ENCODE measurements around the gene TMEM176B.
"Not testable (repeated sequence)": the region's sequence is repeated elsewhere in the genome, so short reads cannot be mapped to it uniquely, and the experiment has no call there.

TMEM176B gene

DNA sequence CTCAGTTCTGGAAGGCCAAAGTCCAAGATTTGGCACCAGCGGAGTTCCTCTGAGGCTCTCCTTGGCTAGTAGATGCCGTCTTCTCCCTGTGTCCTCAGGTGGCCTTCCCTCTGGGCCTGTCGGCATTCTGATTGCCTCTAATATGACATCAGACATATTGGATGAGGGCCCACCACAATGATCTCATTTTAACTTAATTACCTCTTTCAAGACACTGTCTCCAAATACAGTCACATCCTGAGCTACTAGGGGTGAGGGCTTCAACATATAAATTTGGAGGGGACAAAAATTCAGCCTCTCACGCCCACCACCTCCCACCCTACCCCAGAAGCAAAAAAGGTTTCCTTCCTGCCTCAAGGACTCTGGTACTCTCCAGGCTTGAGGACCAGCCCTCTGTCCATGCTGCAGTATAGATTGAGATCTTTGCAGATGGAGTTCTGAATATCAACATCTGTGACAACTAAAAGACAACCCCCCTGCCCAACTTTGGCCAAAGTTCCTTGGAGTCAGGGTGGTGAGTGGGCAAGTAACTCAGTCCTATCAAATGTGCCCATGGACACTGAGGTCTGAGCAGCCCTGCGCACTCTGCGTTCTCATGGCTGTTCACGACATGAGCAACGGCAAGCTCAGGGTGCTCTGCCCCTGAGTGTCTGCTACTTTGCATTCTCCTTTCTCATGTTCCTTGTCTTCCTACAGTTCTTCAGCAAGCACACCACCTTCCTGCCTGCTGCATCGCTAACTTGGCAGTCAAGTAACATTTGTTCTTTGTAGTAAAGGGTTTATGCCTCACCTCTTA is 11.5 kb downstream of the TMEM176B start:
- no peak for FAIRE-seq

DNA sequence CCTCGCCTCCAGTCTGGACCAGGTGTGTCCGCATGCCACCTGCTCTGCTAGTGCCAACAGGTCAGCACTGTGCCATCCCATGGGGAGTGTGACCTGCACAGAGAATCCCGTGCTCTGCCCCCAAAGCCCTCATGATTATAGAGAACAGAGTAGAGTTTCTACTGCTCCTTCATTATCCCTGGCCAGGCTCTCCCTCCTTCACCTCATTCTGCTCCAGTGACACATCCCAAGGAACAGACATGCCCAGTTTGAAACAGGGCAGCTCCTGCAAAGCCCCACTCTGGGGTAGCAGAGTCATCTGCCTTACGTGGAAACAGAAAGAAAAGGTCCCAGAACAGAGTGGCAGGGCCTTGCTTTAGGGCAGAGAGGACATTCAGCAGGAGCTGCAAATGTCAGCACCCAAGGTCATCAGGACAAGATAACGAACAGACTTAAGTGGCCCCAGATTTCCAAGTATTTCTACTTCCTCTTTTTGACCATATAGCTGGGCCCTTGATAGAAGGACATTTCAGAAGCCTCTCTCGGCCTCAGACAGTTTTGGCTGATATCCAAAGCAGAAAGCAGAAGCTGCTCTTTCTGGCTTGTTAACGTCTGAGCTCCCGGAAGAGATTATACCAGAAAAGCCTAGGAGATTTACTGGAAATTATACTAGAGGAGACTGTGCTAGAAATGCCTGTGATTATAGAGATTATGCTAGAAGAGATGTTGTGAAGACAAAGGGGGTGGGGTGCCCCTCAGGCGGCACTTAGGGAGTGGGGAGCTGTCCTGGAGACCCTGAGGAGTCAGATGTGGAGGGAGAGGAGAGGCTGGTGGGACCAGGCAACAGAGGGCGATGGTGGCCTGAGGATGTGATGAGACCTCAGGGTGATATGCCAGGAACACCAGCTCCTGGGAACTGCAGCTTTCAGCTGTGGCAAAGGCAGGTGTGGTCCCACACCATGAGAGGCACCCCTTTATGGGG is 12.6 kb downstream of the TMEM176B start:
- FAIRE-seq, result no peak

DNA sequence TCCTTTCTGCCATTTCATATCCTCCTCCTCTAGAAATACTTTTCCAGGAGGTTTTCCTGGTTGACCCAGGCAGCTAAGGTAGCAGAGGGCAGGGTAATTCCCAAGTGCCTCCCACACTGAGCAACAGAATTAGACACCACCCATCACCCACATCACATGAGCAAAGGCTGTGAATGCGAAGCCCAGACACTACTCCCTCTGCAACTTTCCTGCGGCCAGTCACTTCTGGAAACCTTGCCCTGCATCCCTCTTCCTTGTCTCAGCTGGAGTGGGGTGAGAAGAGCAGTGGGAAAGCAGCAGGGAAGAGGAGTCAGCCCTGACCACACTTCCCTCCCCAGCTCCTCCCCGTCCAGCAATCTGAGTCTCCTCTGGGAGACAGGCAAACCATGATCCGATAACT is 15.2 kb downstream of the TMEM176B start:
- FAIRE-seq, result no peak

DNA sequence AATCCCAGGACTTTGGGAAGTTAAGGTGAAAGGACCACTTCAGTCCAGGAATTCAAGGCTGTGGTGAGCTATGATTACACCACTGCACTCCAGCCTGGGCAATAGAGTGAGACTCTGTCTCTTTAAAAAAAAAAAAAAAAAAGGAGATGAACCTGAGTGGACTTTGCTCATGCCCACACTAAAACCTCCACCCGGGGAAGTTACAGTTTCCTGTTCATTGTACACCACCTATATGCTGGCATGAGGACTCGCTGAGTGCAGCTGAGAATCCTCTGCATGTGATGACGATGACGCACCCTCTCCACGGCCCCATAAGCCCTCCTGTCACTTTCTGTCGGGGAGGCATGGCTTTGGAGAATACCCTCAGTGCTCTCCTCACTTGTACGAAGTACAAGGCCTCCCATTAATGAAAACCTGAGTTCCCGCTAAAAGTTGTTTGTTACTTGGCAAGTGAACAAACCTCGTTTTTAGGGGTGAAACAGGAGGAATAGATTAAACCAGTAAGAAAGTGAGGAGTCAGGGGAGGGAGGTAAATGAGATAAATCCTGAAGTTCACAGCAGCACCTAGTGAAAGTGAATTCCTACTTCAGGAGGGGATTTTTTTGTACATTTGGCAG is 15.9 kb downstream of the TMEM176B start:
- no peak for FAIRE-seq

DNA sequence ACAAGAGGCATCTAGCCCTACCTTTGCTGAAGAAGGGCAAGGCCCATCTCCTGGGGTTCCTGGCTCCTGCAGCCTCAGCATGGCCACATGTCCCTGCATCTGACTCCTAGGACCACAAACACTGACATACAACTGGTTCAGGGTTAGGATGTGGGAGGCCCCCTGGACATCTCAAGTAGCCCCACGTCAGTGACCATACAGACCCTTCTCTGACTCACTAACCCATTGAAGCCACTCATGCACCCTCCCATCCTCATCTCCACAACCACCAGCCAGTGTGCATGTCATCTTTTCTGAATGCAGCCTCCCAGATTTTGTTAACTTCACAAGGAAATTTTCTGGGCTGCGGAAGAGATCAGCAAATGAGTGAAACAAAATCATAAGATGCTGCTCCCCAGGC is 18.2 kb downstream of the TMEM176B start:
- FAIRE-seq, result no peak

DNA sequence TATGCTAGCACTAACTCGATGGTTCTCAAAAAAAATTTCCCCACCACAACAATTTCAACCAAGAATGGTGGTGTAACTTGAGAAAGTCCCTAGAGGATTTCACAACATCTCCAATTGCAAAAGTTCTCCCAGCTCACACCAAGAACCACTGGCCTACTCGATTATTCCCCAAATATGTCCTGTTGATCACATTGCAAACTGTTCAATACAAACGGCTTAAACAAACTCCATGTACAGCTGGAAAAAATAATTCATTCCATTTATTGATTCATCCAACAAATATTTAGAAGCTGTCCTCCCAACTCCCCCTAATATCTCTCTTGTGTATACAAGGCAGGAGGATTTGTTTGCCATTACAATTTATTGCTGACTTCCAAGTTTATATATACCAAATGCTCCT is 19.1 kb downstream of the TMEM176B start:
- no peak for FAIRE-seq

DNA sequence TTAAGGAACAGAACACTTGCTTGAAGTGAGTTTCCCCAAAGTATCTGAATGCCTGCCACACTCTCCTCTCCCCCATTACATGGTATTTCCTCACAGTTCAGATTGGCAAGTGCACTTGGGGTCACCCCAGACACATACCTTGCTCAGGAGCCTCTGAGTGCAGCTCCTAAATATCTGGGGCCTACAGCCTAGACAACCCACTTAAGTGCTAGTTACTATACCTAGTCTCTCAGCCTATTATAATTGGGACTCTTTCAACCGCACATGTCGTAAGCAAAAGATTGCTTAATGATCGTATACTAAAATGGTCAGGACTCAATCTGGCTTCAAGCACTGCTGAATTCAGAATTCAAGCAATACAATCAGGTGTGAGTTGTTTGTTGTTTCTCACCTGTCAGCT is 19.9 kb downstream of the TMEM176B start:
- FAIRE-seq, result no peak

DNA sequence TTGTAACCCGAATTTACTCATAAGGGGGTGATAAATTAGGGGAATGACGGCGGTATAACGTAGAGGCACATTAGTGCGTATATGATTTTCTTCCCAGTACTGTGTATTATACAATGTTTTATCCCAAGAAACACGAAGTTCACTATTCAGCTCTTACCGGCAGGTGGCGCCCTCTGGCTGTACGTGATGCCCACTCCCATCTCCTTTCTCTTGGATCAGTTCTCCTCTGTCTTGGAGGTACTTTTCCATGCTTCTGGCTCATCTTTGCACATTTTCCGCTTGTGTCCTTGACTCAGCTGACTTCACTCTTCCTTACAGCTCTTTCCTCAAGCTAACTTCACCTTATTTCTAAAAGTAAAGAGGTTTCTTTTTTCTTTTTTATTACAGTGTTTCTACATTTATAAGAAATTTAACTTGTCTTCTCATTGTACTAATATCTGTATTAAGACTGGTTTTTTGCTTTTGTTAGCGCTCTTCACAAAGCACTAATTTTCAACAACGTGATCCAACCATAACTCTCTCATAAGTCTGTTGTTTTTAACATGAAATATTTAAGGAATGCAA is 21.3 kb downstream of the TMEM176B start:
- FAIRE-seq, result no peak

DNA sequence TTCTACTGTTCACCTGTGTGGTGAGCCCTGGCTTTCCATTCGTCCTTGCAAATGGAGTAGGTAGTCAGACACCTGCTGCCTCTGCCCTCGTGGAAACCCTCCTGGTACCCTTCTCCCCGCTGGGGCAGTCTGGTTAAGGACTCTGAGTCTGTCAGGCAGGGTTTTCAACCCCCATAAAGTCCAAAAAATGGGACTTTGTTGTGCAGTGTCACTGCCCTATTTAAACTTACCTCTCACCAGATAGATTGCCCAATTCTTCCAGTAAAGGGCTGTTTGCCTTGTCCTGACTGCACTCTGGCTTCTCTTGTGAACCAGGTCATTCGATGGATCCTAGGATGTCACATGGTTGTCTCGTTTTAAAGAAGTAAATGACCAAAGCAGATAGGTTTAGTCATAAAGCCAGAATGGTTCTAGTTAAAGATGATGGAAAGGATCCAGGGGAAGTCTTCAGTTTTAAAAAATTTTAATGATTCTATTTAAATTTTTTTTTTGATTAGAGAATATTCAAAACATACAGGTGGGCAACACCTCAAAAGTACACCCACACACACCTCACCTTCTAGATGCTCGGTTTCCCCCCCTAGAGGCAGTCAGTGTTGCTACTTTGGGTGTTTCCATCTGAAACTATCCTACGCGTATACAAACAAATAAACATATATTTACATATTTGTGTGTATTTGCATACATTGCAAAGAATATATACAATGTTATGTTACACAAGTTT is 22.0 kb downstream of the TMEM176B start:
- FAIRE-seq, result no peak

DNA sequence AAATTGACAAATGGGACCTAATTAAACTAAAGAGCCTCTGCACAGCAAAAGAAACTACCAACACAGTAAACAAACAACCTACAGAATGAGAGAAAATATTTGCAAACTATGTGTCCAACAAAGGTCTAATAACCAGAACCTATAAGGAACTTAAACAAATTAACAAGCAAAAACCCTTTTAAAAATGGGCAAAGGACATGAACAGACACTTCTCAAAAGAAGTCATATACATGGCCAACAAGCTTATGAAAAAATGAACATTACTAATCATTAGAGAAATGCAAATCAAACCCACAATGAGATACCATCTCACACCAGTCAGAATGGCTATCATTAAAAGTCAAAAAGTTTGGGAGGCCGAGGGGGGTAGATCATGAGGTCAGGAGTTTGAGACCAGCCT is 26.0 kb downstream of the TMEM176B start:
- FAIRE-seq, result not testable (repeated sequence)

DNA sequence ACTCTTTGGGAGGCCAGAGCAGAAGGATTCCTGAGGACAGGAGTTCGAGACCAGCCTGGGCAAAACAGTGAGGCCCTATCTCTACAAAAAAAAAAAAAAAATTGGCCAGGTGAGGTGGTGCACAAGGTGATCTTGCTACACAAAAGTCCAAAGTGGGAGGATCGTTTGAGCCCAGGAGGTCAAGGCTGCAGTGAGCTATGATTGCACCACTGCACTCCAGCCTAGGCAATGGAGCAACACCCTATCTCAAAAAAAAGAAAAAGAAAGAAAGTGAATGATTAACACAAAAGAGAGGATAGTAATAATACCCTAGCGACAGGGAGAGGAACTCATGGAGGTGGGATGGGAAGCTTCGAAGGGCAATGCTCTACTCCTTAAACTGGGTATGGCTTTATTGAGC is 30.4 kb downstream of the TMEM176B start:
- no peak for FAIRE-seq

DNA sequence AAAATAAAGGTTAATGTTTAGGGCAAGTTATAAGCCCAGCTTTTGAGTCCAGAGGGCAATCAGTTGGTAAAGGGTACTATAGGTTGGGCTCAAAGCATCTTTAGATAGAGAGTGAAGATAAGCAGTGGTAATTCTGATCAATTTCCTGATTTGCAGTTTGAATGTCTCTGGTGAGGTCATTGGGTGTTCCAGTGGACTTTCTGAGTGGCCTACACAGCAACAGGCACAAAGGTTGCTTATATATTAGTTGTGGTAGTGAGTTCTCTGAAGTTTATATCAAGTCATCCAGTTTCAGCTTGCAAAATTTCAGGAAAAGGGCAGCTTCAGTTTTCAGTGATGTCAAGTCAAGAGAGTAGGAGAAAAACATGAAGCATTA is 33.8 kb downstream of the TMEM176B start:
- no peak for FAIRE-seq

DNA sequence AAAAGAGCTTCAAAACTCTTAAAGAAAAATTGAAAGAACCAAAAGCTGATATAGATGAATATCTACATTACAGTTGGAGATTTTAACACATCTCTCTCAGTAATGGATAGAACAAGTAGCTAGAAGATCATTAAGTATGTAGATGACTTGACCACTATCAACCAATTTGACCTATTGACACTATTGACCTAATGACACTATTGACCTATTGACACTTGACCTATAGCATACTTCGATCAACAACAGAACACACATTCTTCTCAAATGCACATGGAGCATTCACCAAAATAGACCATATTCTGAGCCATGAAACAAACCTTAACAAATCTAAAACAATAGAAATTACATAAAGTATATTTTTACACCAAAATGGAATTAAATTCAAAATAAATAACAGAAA is 40.7 kb downstream of the TMEM176B start:
- FAIRE-seq, result no peak

DNA sequence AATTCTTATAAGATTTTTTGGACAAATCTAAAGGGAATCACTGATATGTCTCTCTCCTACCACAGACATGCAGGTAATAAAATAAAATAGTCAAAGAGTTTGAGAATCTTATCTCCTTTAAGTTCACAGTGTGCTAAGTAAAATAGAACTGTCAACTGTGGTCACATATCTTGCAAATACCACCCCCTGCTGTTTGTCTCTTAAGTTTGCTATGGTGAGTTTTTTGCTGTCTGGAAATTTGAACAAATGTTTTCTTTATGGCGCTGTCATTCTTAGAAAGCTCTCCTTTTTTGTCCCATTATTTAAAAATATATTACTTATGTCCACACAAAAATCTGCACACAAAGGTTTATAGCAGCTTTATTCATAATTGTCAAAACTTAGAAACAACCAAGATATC is 43.3 kb downstream of the TMEM176B start:
- FAIRE-seq, result peak; percentile 93

DNA sequence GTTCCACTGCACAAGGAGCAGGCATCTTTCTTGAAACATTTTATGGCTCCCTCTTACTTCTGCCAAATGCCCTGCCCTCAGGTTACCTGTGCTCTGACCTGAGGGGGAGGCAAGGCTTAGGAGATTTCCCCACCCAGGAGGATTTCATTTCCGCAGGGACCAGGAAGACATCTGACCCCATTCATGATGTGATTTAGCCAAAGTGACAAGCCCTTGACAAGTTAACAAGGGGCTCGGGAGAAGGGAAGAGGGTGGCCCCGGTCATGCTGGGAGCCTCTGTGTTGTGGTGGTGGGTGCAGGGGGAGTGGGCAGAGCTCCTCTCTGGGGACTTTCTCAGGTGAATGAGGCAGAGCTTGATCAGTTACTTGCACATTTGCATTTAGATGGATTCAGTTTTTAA is 44.0 kb downstream of the TMEM176B start:
- no peak for FAIRE-seq

DNA sequence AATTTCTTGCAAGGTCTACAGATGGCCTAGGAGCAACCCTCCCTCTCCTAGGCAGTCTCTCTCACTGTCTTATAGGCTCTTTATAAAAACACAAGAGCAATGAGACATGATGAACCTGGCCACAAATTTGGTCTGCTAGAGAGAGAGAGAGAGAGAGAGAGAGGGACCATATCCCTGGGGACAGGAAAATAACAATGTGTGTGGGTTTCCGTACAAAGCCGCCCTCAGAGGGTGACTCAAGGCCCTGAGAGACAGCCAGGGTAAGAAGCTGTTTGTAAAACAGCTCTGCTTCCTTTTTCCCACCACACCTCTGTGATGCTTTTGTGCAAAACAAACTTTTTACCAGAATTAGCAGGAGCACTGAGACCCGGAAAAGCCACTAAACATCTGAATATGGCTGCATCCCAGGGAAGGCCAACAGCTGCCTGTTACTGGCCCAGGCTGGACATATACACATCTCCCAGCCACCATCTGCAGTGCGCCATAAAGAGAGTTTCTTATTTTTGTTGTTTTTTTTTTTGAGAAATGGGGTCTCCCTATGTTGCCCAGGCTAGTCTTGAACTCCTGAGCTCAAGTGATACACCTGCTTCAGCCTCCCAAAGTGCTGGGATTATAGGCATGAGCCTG is 44.6 kb downstream of the TMEM176B start:
- FAIRE-seq, result no peak

DNA sequence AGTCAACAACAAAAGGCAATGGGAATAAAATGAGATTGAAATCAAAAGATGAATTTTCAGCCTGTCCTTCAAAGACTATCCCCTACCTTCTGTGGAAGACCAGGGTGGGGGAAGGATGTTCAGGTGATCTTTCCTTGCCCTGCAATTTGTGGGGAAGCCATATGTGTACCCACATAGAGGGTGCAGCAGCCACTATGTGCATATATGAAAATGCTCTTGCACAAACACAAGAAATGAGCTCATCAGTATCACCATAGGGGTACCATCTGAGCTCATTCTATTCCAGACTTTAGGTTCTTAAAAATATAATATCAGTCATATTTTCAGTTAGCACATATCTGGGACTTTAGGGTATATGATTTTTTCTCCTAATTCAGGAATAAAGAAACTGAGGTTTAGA is 45.2 kb downstream of the TMEM176B start:
- FAIRE-seq, result no peak

DNA sequence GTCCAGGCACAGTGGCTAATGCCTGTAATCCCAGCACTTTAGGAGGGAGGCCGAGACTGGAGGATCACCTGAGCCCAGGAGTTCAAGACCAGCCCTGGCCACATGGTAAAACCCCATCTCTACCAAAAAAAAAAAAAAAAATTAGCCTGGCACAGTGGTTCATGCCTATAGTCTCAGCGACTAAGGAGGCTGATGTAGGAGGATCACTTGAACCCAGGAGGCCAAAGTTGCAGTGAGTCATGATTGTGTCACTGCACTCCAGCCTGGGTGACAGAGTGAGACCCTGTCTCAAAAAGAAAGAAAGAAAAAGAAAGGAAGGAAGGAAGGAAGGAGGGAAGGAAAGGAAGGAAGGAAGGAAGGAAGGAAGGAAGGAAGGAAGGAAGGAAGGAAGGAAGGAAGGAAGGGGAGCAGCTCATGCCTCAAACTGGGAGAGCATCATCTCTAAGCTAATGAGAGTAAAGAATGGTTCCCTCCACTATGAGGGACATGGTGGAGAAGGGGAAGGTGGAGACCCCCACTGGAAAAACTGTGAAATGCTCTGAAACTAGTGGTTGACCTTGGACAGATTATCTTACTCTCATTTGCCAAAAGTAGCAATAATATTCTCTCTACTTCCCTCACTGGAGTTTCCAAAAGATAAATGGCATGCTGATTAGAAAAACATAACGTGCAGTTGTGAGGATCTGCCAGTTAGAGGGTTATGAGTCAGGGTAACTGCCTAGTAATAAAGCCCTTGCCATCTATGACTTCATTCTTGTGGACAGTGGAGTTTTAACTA is 46.1 kb downstream of the TMEM176B start:
- no peak for FAIRE-seq

DNA sequence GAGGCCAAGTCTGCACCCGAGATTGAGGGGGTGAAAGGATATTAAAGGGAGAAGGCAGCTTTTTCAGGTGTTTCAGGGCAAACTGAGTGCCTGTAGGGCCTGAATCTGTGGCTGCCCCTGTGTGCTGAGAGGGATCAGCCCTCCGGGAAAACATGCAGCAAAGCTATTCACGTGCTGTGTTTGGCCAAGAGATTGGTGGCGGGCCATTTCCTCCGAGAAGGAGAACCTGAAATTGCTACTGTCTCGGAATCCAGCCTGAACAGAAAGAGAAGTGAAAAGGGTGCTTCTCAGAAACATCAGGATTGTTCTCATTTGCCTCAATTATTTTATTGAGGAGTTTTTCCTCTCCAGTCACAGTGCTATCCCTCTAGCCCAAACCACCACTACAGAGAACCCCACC is 46.9 kb downstream of the TMEM176B start:
- FAIRE-seq, result no peak

DNA sequence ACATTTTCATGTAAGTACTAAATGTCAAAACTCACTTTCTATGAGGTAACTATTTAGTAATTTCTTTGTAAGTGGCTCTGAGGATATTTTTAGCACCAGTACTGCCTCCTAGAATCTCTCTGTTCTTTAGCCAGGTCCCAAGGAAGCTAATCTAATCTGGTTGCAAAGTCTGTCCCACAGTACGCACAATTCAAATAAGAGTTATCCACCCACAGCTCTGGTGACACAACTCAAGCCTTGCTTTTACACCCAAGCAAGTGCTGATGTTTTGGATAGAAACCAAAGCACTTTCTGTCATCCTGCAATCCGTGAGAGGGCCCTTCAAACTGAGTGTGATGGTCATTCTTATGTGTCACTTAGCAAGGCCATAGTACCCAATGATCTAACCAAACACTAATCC is 48.5 kb downstream of the TMEM176B start:
- no peak for FAIRE-seq

DNA sequence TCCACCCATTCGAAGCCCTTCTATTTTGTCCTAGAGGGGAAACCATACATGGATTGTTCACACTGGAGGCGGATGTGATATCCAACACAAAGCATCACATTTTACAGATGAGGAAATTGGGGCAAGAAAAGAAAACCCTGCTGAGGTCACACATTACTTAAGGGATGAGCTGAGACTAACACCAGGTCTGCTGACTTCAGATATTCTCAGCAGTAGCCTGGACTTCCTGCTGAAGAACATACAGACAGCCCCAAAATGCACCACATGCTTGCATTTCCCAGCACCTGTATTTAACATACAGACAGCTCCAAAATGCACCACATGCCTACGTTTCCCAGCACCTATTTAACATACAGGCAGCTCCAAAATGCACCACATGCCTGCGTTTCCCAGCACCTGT is 51.8 kb downstream of the TMEM176B start:
- FAIRE-seq, result no peak
